ENCODE measurements around the gene KIF16B.

DNA sequence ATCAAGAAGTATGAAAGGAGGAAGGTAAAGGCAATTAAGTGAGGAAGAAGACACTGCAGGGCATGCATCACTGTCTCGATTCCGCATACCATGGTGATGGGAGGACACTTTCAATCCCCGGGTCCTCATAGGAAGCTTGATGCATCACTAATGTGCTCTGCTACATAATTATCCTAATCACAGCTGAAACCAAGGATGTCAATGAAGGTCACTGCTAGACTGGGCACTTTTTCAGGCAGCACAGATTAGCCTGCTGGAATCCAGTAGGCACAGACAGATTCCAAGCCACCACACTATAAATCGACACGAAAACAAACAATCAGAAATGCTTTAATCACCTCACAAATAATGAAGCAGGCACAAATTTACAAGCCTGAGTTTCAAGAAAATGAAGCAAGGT, 206.7 kb downstream of the KIF16B start:
- no peak for TF ChIP-seq POLR2AphosphoS5 (IDR thresholded peaks at IDR 0.05)
- TF ChIP-seq, protein P1, sequence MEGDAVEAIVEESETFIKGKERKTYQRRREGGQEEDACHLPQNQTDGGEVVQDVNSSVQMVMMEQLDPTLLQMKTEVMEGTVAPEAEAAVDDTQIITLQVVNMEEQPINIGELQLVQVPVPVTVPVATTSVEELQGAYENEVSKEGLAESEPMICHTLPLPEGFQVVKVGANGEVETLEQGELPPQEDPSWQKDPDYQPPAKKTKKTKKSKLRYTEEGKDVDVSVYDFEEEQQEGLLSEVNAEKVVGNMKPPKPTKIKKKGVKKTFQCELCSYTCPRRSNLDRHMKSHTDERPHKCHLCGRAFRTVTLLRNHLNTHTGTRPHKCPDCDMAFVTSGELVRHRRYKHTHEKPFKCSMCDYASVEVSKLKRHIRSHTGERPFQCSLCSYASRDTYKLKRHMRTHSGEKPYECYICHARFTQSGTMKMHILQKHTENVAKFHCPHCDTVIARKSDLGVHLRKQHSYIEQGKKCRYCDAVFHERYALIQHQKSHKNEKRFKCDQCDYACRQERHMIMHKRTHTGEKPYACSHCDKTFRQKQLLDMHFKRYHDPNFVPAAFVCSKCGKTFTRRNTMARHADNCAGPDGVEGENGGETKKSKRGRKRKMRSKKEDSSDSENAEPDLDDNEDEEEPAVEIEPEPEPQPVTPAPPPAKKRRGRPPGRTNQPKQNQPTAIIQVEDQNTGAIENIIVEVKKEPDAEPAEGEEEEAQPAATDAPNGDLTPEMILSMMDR (IDR thresholded peaks at IDR 0.05): no peak
- TF ChIP-seq POLR2A (IDR thresholded peaks at IDR 0.05): no peak
- no peak for TF ChIP-seq EP300 (IDR thresholded peaks at IDR 0.05)

All from stomach (tissue), 4 donors.